ENCODE results near the gene PAK6. TPM values are rescaled to one million over a fixed set of nuclear protein-coding genes. Genes with fewer than 3 reads are reported as not detected.
A peak's percentile ranks its signal among the peaks of the same experiment; 100 is the strongest.

The PAK6 gene
- total RNA-seq, 1 donor from 2014 or later: 11.2 TPM

- no peak for DNase-seq
These were observed 17.9 kb downstream of the PAK6 start for GRCh38 chr15:40256638-40257235.

- no peak for DNase-seq
These were observed 19.0 kb downstream of the PAK6 start for GRCh38 chr15:40257656-40258450.

- DNase-seq: no peak
These were observed 19.7 kb downstream of the PAK6 start for GRCh38 chr15:40258544-40258943.

GRCh38 chr15:40259021-40259420 lies 20.2 kb downstream of the PAK6 start:
- no peak for DNase-seq

GRCh38 chr15:40263024-40263754 lies 24.3 kb downstream of the PAK6 start:
- DNase-seq: no peak

GRCh38 chr15:40264321-40265153 lies 25.7 kb downstream of the PAK6 start:
- no peak for DNase-seq

- DNase-seq: no peak
These were observed 26.5 kb downstream of the PAK6 start for GRCh38 chr15:40265355-40265754.

- no peak for DNase-seq
These were observed 27.0 kb downstream of the PAK6 start for GRCh38 chr15:40265875-40266274.

GRCh38 chr15:40266828-40267304 lies 28.0 kb downstream of the PAK6 start:
- DNase-seq: no peak

- no peak for DNase-seq
These were observed 28.8 kb downstream of the PAK6 start for GRCh38 chr15:40267670-40268069.

- DNase-seq: no peak
These were observed 30.7 kb downstream of the PAK6 start for GRCh38 chr15:40269604-40270003.

GRCh38 chr15:40270246-40270995 lies 31.6 kb downstream of the PAK6 start:
- DNase-seq: no peak

- DNase-seq: no peak
These were observed 33.0 kb downstream of the PAK6 start for GRCh38 chr15:40271685-40272484.

GRCh38 chr15:40272485-40273056 lies 33.7 kb downstream of the PAK6 start:
- no peak for DNase-seq

- DNase-seq: no peak
These were observed 34.6 kb downstream of the PAK6 start for GRCh38 chr15:40273428-40273827.

GRCh38 chr15:40274350-40275274 lies 35.7 kb downstream of the PAK6 start:
- DNase-seq: peak; percentile 70

GRCh38 chr15:40275523-40275922 lies 36.7 kb downstream of the PAK6 start:
- no peak for DNase-seq

- DNase-seq: no peak
These were observed 37.1 kb downstream of the PAK6 start for GRCh38 chr15:40275954-40276353.

GRCh38 chr15:40276927-40277326 lies 38.1 kb downstream of the PAK6 start:
- no peak for DNase-seq

Measured in occipital lobe (tissue), 2 donors.